ENCODE data around the gene EPRS1. TPM values are rescaled to one million over a fixed set of nuclear protein-coding genes. Genes with fewer than 3 reads are reported as not detected.

EPRS1 gene
- total and polyA plus RNA-seq, 2 of the 13 experiments (the other 11 are each of a cell fraction or from before 2014, with no cell fraction given): 86.1 to 124 TPM

- TF ChIP-seq HES4 (CRISPR knock-in tag; IDR thresholded peaks at IDR 0.05; ENCODE audit: borderline replicate concordance): peak; percentile 86; the same call in 1 of the 2 replicates
- TF ChIP-seq EED (CRISPR knock-in tag; IDR thresholded peaks at IDR 0.05): peak; percentile 92; the same call in 1 of the 2 replicates
- no peak; the same call in 1 of the 2 replicates for TF ChIP-seq ZNF776 (CRISPR knock-in tag; IDR thresholded peaks at IDR 0.05)
- peak; percentile 90; the same call in 1 of the 2 replicates for TF ChIP-seq FOXK1 (CRISPR knock-in tag; IDR thresholded peaks at IDR 0.05; ENCODE audit: borderline replicate concordance, low read depth)
- TF ChIP-seq, protein P1, sequence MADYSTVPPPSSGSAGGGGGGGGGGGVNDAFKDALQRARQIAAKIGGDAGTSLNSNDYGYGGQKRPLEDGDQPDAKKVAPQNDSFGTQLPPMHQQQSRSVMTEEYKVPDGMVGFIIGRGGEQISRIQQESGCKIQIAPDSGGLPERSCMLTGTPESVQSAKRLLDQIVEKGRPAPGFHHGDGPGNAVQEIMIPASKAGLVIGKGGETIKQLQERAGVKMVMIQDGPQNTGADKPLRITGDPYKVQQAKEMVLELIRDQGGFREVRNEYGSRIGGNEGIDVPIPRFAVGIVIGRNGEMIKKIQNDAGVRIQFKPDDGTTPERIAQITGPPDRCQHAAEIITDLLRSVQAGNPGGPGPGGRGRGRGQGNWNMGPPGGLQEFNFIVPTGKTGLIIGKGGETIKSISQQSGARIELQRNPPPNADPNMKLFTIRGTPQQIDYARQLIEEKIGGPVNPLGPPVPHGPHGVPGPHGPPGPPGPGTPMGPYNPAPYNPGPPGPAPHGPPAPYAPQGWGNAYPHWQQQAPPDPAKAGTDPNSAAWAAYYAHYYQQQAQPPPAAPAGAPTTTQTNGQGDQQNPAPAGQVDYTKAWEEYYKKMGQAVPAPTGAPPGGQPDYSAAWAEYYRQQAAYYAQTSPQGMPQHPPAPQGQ (CRISPR knock-in tag; IDR thresholded peaks at IDR 0.05; ENCODE audit: borderline replicate concordance): 0 out of 2 replicates have a peak, but pooled peaks have one; percentile 51
- TF ChIP-seq GATA4 (IDR thresholded peaks at IDR 0.05; ENCODE audit: borderline replicate concordance, low read depth): no peak
- TF ChIP-seq ZNF20 (CRISPR knock-in tag; IDR thresholded peaks at IDR 0.05): no peak
- TF ChIP-seq KMT2B (CRISPR knock-in tag; IDR thresholded peaks at IDR 0.05): peak; percentile 99
- TF ChIP-seq, protein P2, sequence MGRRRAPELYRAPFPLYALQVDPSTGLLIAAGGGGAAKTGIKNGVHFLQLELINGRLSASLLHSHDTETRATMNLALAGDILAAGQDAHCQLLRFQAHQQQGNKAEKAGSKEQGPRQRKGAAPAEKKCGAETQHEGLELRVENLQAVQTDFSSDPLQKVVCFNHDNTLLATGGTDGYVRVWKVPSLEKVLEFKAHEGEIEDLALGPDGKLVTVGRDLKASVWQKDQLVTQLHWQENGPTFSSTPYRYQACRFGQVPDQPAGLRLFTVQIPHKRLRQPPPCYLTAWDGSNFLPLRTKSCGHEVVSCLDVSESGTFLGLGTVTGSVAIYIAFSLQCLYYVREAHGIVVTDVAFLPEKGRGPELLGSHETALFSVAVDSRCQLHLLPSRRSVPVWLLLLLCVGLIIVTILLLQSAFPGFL (CRISPR knock-in tag; IDR thresholded peaks at IDR 0.05): no peak
- 0 out of 2 replicates have a peak, but pooled peaks have one; percentile 50 for TF ChIP-seq ZFP41 (CRISPR knock-in tag; IDR thresholded peaks at IDR 0.05; ENCODE audit: borderline replicate concordance)
- peak; percentile 90 for TF ChIP-seq ASH2L (IDR thresholded peaks at IDR 0.05; ENCODE audit: insufficient read length, low read depth, low read length)
- TF ChIP-seq CHD4 (IDR thresholded peaks at IDR 0.05; ENCODE audit: borderline replicate concordance, low read length): no peak
- peak; percentile 88 for TF ChIP-seq ZNF747 (CRISPR knock-in tag; IDR thresholded peaks at IDR 0.05; ENCODE audit: borderline replicate concordance)
- 0 out of 2 replicates have a peak, but pooled peaks have one; percentile 61 for TF ChIP-seq IRX3 (CRISPR knock-in tag; IDR thresholded peaks at IDR 0.05; ENCODE audit: borderline replicate concordance, low read depth)
- peak; percentile 64 for TF ChIP-seq SOX5 (CRISPR knock-in tag; IDR thresholded peaks at IDR 0.05; ENCODE audit: borderline replicate concordance)
- no peak; a peak in 1 of 4 replicates for TF ChIP-seq REST (IDR thresholded peaks at IDR 0.05; ENCODE audit: borderline replicate concordance in 1 of 2, low read depth in 1 of 2, low read length in 2 of 2)
- 0 out of 2 replicates have a peak, but pooled peaks have one; percentile 30 for TF ChIP-seq THYN1 (CRISPR knock-in tag; IDR thresholded peaks at IDR 0.05; ENCODE audit: borderline replicate concordance, low read depth)
- peak; percentile 65; the same call in 1 of the 2 replicates for TF ChIP-seq ZNF564 (CRISPR knock-in tag; IDR thresholded peaks at IDR 0.05)
- no peak for TF ChIP-seq ZNF513 (CRISPR knock-in tag; conservative IDR thresholded peaks at IDR 0.05)
Measured at GRCh38 chr1:220046052-220046930, at the start of gene EPRS1 (continued).
